NOMO-1 treated with dmso at 0.1 percent for 144 hours (cell line): ENCODE measurements around the gene EMD.
A peak's percentile ranks its signal among the peaks of the same experiment; 100 is the strongest.

ENCODE experiments used
- DNase-seq: peaks from one replicate; lab custom pipeline; 2025; ENCODE audit not compliant: unreplicated experiment; lab: John Stamatoyannopoulos, UW

The EMD gene

DNA sequence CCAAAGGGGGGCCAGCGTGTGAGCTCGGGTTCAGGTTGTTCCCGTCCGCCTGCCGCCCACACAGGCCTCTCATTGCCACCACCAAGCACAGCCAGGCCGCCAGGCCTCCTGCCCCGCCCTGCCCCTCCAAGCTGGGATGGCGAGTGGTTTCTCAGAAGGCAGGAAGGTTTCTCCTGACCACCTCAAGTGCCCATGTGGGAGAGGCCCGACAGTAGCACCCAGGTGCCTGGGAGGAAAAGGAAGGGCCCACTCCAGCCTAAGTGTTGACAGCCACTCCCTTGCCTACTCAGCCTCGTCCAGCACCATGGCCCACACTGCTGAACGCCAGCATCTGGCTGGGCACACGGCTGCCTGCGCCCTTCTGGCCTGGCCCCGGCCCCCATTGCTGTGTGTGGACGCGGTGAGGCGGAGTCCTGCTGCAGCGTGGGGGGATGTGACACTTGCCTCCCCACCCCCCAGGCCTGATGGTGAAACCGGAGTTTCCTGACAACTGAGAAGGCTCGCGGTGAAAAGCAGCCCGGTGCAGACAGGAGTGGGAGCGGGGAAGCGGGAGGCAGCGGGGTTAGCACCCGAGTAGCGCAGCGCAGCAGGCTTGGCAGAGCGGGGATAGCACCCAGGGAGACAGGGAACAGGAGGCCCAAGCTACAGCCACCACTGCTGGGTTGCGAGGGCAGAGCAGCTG lies 23.9 kb upstream of the EMD start:
- DNase-seq, result no peak

DNA sequence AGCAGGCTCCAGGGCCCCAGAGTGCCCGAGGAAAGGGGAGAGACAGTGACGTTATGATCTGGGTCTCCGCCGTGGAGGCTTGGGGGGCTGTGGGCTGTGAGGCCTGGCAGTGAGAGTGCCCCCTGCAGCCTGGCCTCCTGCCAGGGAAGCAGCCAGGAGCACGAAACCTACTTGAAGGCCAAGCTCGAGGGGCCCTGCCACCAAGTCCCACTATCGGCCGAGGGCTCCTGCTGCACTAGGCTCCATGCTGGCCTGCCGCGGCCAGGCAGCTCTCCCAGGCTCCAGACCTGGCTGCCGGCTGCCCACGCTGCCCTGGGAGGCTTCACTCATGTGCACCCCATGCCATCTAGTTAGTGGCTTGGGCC lies 23.3 kb upstream of the EMD start:
- no peak for DNase-seq

DNA sequence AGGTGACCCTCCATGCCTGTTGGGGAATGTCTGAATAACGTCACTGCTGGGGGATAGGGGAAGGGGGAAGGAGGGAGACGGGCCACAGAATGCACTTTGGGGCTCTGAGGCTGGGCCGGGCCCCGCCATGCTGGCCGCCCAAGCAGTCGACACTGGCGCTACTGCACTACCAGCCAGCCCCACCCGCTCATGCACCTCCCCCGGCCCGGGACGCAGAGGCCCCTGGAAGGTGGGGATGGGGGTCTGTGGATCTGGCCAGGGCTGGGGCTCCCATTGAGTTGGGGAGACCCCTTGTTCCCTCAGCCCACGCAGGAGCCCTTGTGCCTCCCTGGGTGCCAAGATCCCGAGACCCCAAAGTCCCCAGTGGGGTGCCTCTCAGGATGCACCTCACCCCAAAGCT lies 22.5 kb upstream of the EMD start:
- DNase-seq, result no peak

DNA sequence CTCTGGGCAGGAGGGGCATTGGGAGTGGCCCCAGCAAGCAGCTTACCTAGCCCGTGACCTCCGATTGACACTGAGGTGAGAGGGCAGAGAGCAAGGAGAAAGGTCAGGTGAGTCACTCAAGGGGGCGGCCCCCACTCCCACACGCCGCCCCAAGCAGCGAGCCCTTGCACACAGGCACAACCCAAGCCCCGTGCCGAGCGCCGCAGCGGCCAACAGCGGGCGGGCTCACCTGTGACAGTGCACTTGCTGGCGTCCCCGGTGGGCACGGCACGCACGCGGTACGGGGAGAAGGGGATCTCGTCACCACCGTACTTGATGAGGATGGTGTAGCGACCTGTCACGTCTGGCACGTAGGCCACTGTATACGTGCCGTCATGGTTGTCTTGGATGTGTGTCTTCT lies 21.9 kb upstream of the EMD start:
- no peak for DNase-seq

DNA sequence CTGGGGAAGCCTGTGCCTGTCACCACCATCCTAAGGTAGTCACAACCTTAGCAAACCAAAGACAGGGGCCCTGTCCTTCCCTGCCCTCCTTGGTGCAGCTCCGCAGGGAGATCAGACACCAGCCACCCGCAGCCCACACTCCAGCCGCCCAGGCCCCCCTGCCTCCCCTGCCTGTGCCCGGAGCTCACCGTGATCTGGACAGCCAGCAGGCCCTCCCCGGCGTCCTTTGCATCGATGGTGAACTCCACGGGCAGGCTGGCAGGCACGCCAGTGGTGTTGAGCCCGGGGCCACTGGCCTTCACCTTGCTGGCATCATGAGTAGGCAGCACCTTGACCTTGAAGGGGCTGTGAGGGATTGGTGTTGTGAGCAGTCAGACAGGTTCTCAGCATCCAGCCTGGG lies 21.1 kb upstream of the EMD start:
- DNase-seq, result no peak

DNA sequence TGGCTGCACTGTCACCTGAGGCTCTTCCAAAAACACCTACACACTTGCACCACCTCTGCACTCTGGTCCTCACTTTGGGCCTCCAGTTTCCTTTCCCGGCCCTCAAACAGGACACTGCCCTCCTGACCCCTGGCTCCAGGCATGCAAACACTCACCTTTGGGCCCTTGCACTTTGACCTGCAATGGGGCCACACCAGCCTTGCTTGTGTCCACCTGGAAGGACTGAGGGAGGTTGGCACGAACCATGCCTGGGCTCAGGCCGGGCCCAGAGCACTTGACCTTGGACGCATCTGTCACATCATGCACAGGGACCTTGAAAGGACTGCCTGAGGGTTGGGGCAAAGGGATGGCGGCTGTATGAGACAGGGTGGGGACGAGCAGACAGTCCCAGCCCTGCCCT lies 20.3 kb upstream of the EMD start:
- no peak for DNase-seq

DNA sequence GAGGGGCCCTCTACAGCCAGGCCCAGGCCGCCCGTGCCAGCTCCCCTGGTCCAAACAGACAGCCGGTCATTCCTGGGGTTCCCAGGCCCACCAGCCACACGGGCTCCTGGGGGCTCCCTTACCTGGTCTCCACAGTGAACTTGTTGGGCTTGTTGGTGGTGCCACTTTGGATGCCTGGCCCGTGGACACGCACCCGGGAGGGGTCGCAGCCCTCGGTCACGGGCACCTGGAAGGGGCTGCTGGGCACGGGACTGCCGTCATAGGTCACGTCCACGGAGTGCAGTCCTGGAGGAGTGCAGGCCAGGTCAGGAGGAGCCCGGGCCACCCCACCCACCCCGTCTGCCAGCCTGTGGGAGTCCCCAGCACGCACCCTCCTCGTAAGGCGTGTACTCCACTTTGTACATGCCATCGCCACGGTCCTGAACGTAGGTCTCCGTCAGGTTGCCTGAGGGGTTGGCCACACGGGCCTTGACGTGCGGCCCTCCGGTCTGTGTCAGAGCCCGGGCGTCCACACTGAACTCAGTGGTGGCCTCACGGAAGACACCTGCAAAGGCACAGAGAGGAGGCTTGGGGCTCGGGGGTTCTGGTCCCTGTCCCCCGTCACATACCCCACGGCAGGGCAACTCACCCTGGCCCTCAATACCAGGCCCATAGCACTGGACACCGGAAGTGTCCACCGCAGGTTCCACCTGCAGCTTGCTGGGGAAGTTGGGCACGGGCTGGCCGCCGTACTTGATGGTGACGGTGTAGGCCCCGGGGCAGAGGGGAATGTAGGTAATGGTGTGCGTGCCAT lies 19.5 kb upstream of the EMD start:
- DNase-seq, result no peak

DNA sequence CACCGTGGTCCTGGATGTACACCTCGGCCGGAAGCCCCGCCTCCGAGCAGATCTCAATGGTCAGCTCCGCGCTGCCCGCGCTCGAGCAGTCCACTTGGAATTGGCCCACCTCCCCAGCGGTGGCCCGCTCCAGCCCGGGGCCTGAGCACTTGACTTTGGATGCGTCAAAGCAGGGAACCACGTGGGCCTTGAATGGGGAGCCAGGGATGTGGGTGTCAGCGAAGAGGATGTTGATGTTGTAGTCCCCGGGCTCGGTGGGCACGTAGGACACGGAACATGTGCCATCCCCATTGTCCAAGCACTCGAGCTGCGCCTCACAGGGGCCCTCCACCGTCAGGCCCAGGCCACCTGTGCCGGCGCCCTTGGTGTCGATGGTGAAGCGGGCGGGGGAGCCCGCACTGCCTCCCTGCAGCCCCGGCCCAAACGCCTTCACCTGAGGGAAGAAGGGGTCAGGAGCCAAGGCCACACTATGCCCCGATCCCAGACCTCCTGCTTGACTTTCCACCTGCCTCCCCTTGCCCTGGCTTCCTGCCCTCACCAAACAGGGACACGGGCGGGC lies 18.9 kb upstream of the EMD start:
- DNase-seq, result no peak

DNA sequence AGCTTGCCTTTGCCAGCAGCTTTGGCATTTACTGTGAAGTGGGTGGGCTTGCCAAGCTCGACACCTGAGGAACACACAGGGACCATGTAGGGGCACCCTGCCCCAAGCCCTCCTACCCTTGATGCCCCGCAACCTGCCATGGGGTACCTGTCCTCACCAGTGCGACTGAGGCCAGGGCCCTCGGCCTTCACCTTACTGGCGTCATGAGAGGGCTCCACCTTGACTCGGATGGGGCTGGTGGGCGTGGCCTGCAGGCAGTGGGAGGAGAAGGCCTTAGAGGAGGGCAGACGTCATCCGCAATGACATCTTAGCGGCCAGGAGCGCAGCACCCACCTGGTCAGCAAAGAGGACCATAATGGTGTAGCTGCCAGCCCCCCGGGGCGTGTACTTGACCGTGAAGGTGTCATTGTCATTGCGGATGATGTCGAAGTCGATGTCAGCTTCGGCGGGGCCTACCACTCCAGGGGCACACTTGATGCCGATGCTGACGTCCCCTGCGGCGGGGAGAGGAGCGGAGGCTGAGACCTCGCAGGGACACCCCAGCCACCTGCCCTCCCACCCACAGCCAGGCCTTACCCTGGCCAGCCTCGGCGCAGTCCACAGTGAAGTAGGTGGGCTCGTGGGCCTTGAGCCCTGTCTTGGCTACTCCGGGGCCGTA lies 16.9 kb upstream of the EMD start:
- DNase-seq, result no peak

DNA sequence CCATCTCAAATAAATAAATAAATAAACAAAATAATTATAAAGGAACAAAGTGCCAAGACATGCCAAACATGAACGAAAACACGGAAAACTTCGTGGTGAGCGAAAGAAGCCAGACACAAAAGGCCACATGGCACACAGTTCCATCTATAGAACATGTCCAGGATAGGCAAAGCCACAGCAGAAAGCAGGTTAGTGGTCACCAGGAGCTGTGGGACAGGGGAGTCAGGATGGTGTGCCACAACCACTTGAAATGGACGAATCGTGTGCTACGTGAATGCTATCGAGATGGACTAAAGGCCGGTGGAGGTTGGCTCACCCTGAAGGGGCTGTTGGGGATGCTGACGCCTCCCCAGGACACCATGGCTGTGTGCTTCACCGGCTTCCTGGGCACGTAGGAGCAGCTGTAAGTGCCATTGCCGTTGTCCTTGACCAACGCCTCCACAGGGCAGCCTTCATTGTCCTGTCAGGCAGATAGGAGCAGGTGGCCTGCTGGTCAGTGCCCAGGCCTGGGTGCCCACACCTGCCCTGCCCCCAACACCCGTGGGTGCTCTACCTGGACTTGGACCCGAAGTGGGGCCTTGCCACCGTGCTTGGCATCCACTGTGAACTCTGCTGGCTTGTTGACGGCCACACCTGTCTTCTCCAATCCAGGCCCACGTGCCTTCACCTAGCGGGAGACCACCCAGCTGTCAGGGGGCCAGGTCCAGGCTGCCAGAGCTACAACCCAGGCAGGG lies 15.2 kb upstream of the EMD start:
- no peak for DNase-seq

DNA sequence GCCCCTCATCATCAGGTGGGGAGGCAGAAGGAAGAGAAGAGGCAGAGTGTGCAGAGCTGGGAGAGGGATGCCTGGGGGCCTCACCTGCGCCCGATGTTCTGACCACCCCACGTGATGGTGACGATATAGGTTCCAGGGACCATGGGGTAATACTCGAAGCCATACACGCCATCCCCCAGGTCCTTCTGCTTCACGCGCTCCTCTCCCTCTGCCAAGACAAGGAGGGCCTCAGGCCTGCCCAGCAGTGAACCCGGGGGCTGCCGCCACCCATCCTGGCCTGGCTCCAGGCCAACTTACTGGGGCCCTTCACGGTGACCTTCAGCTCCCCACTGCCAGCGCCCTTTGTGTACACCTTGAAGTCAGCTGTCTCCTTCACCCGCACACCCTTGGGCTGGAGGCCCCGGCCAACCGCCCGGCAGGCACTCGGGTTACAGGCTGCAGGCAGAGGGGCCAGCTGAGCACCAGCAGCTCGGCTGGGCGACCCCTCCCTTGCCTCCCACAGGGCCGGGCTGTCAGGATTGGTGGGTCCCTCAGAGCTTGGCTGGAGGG lies 14.0 kb upstream of the EMD start:
- no peak for DNase-seq

DNA sequence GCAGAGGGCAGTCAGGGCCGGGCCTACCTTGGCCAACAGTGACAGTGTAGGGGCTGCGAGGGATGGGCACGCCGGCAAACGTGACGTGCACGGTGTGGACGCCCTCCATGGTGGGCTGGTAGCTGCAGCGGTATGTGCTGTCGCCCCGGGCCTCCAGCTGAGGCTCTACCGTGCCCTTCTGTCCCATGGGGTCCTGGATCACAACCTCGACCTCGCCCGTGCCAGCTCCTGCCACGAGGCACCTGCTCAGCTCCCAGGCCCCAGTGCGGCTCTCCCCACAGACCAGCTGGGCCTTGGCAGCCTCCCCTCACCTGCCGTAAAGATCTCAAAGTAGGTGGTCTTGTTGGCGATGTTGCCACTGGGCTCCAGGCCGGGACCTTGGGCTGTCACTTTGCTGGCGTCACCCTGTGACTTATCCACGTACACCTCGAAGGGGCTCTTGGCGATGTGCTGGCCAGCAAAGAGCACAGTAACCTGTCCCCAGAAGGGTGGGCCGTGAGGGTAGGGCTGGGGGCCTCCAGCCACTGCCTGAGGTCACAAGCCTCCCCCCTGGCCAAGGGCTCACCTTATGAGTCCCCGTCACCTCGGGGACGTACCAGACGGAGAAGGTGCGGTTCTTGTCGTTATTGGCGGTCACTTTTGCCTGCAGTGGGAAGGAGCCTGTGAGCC lies 13.0 kb upstream of the EMD start:
- DNase-seq, result no peak

DNA sequence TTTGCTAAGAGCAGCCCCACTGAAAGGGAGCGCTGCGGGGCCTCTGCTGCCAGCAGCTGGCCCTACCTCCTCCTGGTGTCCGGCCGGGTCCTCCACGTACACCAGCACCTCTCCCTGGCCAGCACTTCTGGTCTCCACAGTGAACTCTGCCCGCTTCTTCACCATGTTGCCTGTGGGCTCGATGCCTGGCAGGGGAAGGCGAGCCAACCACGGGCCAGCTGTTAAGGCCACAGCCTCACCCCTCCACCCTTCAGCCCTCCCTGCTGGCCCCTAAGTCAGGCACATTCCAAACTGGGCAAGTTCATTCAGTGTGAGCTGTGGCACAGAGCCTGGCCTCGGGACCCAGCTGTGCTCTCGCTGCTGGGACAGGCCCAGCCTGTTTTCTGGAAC lies 12.4 kb upstream of the EMD start:
- no peak for DNase-seq

DNA sequence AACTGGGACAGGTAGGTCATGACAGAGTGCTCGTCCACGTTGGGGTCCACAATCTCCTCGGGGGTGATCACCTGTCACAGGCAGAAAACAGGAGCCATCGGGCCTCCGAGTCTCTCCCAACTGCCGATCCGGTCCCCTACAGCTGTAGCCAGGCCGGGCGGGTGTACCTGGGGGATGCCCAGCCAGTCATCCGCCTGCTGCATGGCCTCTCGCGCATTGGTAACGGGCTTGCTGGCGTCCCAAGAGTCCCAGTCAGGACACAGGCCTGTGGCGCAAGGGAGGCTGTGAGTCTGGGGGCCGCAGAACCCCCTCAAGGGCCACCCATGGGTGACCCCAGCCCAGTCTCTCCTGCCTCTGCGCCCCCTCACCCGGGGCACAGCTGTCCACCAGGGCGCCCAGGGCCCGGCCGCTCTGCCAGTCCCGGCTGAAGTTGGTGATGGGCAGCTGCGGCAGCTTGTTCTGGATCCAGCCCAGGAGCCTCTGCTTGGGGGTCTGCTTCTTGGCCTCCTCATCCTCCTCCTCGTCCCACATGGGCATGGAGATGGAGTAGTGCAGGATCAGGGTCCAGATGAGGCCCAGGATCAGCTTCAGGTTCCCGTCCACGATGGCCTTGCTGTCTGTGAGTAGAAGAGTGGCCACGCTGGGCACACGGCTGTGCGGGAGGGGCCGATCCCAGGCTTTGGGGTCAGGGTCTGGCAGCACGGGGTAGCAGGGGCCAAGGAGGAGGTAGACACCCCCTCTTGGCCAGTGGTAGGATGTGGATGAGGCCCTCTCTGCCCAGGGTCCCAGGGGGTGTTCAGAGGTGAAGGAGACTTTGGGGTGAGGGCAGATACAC lies 11.4 kb upstream of the EMD start:
- DNase-seq, result no peak

DNA sequence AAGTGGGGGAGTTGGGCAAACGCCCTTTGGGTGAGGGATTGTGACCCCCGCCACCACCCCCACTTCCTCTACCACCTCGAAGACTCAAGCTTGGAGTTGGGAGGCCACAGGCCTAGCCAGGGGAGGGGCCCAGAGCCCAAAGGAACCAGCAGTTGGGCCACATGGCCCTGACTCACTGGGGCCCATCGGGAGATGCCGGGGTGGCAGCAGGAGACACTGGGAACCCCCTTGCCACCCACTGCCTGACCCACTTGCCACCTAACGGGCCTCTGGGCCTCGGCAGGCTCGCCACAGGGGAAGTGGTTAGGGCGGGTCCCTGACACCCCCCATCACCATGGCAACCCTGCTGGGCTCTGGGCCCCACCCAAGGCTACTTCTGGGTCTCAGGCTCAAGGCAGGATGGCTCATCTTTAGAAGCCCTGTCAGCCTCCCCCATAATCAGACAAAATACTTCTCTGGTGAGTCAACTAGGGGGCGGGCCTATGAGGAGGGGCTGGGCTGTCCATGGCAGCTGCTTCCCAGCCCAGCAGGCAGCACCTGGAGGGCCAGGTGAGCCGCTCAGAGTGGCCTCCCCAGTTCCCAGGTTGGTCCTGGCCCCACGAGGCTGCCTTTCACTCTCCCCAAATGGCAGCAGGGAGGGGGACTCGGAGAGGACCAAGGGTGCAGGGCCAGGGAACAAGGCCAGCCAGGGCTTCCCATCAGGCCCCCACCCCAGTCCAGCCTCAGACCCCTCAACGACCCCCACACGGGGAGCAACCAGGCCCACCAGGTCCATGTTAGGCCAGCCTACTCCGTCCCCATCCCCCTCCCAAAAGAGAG lies 10.3 kb upstream of the EMD start:
- peak; percentile 81 for DNase-seq

DNA sequence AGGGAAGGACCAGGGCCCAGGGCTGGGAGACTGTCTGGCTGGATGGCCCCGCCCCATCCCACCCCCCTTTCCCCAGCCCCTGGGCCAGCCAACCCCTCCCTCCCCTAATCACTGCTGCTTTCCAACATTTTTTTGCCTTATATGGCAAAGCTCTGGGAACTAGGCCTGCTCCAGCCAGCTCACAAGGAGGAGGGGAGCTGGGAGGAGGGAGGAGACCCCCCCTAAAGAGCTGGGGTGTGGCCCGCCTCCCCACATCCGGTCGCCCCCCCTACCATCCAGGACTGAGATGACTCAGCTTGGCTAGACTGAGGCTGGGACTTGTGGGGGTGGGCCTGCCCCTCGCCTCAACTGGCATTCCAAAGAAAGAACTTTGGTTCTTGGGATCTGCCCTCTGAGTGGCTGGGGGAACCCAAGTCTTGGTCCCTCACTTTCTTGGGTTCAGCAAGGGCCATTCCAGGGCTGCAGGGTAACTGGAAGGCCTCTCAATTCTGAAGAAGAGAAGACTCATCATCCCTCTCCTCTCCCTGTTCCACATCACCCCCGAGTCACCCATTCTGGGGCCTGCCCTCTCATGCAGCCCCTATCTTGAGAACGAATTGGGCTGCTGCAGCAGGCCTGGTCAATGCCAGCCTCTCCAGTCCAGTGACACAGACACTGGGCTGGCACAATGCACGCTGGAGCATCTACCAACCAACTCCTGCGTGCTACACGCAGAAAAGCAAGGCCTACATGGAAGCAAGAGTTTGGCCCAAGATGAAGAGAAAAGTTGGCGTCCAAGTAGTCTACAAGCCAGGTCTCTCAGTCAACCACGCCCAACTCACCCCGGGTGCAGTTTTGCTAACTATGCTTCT lies 9.4 kb upstream of the EMD start:
- DNase-seq, result no peak

DNA sequence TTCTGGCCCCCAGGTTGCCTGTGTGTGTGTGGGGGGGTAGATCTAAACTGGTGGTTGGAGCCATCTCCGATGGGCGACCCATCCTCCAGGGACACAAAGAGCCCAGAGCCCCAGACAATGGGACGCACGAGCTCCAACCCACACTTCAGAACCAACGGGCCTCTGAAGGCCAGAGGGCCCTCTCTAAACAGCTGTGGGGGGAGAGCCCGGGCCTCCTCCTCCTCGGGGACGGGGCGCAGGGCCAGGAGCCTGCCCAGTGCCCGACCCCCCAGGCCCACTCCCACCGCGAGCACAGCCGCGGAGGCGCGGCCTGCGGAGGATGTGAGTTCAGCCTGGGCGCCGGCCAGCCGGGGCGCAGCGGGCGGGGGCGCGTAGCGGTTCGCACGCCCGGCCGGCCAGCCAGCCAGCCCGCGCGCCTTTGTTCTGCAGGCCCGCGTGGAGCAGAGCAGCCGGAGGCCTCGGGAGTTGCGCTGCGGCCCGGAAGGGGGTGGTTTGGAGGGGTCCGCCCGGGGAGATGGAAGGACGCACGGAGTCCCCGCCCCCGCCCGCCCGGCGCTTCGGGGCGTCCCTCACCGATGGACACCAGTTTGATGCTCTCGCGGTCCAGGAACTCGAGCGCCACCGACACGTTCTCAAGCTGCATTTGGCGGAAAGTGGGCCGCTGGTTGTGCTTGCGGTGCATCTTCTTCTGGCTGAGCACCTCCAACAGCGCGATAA lies 8.6 kb upstream of the EMD start:
- no peak for DNase-seq
